GM19193 (cell line): ENCODE measurements around the gene CD59.

Experiments
- POLR2A ChIP-seq: IDR thresholded peaks from 4 replicates; pipeline ENCODE4 v1.6.1; 2011; ENCODE audit not compliant: insufficient read depth, insufficient read length; ENCODE audit errors: extremely low read depth

CD59 gene

DNA sequence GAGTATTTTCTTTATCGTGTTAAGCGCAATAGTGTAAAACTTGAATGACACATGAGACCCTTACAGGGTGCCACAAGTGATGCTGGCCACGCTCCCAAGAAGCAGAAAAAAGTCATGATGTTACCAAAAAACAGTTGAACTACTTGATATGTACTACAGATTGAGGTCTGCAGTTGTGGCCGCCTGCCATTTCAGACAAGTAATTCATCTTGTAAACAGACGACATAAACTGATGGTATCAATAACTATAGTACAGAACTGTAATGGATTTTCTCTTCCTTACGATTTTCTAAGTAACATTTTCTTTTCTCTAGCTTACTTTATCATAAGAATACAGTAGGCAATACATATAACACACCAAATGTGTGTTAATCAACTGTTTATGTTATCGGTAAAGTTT is 5.5 kb downstream of the CD59 start:
- no peak for TF ChIP-seq POLR2A

- TF ChIP-seq POLR2A: no peak
These were observed 10.7 kb downstream of the CD59 start for GRCh38 chr11:33725496-33725895.

- TF ChIP-seq POLR2A: no peak
These were observed 11.6 kb downstream of the CD59 start for GRCh38 chr11:33724644-33725035.

GRCh38 chr11:33723238-33723881 is 12.9 kb downstream of the CD59 start:
- TF ChIP-seq POLR2A: no peak

DNA sequence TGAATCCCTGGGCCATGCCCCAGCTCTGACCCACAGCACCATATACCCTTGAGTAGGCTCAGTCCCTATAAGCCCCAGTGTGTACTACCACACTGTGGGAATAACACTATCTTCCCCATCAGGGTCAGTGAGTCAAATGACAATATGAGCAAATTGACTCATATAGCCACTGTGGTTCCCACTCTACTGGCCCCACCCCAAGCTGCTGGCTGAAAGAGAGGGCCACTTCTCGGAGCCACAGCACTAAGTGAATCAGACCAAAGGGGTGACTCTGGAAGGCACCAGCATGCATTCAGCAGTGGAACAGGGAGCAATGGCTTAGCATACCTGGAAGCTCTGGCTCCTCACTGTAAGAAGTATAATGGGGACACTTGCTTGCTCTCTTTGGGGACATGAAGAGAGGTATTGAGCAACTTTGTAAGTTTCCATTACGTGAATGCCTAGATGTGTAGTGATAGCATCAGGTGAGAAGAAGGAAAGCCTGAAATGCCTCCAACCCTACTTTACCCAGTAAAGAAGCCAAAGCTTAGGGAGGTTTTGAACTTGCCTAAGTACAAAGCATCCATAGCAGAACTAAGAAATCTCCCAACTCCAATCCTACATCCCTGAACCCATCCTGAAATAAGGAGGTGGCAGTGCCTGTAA is 13.5 kb downstream of the CD59 start:
- TF ChIP-seq POLR2A: no peak

- TF ChIP-seq POLR2A: no peak
These were observed 14.2 kb downstream of the CD59 start for GRCh38 chr11:33721984-33722383.

GRCh38 chr11:33721426-33721825 is 14.8 kb downstream of the CD59 start:
- TF ChIP-seq POLR2A: no peak

DNA sequence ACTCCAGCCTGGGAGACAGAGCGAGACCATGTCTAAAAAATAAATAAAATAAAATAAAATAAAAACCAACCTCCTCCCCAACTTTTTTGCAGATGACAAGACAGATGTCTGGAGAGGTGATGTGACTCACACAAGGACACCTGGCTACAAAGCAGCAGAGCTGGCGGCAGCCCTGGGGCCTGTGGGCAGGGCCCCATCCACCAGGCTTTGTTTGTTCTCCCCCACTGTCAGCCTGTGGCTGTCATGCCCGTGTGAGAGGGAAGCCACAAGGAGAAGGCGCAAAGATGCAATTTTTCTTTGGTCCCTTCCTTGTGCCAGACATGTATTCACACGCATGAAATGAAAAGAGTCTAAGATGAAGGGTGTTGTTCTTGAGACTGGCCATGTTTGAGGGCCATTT is 16.6 kb downstream of the CD59 start:
- no peak for TF ChIP-seq POLR2A

- TF ChIP-seq POLR2A: no peak
These were observed 17.8 kb downstream of the CD59 start for GRCh38 chr11:33718440-33718839.

GRCh38 chr11:33716243-33716642 is 20.0 kb downstream of the CD59 start:
- no peak for TF ChIP-seq POLR2A

DNA sequence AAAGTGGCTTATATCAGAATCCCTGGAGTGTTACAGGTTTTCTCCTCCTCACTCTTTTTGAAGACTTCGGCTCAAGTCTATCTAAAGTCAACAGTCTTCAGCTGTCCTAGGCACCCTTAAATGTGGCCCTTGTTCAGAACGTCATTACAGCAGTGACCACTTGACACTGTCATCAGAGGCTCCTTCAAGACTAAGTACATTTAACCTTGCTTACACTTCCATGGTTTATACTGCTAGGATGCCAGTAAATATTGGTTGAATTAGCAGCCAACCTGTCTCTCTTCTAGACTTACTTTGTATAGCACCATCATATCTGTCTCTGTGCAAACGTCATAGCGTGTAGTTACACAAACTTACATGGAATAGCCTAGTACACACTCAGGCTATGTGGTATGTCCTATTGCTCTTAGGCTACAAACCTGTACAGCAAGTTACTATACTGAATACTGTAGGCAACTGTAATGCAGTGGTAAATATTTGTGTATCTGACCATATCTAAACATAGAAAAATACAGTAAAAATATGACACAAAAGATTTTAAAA is 22.3 kb downstream of the CD59 start:
- TF ChIP-seq POLR2A: no peak

- no peak for TF ChIP-seq POLR2A
These were observed 22.9 kb downstream of the CD59 start for GRCh38 chr11:33713151-33713855.

GRCh38 chr11:33712436-33712835 is 23.8 kb downstream of the CD59 start:
- TF ChIP-seq POLR2A: no peak

- TF ChIP-seq POLR2A: no peak
These were observed 26.8 kb downstream of the CD59 start for GRCh38 chr11:33709466-33709865.

DNA sequence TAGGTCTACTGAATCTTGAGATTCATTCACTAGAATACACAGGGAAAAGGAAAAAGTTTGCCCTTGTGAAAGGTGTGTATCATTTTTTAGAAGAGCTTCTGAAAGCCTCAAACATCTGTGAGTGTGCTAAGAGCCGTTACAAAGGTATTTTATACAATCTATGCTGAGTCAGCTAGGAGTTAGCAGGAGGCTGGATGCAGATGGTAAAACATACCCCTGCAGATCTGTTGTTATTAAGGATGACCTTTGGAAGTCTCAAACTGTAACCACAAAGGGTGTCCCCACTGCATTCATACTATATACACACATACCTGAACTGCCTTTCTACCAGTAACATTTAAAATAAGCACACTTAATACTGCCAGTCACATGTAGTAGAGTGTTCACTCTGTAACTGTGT is 27.2 kb downstream of the CD59 start:
- no peak for TF ChIP-seq POLR2A

DNA sequence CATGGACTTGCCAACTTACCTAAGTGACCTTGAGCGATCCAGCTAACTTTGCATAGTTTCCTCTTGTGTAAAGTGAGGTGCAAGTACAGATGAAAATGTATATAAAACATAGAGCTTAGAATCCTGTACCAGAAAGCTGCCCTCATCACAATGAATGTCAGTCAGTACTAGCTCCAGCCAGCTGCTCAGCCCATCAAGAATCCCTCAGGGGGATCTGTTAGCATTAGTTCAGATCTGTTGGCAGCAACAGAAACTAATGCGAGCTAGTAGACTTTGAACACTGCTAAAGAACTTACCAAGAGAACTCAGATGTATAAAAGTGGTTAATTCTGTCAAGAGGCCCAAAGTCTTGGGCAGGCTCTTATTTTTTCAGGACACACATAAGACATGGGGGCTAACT is 29.3 kb downstream of the CD59 start:
- TF ChIP-seq POLR2A: no peak
